HepG2 (cell line): ENCODE measurements around the gene ARL15. TPM values are rescaled to one million over a fixed set of nuclear protein-coding genes. Genes with fewer than 3 reads are reported as not detected.

Source experiments
- ATAC-seq: fragments of 200-7000 bp; cut with Tn5 transposase; 3 replicates; pipeline ENCODE4 v1.9.1; 2020; ENCODE audit warnings: mild to moderate bottlenecking, moderate library complexity
- BruUV-seq: library from RNA; stranded (reverse); fragments of 400-500 nt; replicated peaks from 2 replicates; lab custom pipeline; 2021; lab: Mats Ljungman, UMichigan
- CTCF ChIA-PET: fragments of 300-600 bp; formaldehyde crosslinking; extraction: SDS; loops from one replicate; lab custom pipeline; 2021; ENCODE audit warnings: low total read pairs, inconsistent platforms, low intra/inter-chr PET ratio; lab: Yijun Ruan, JAX
- POLR2A ChIA-PET: fragments of 350-600 bp; sonication (Branson Sonifier 250); formaldehyde crosslinking; loops from one replicate; lab custom pipeline; 2020; ENCODE audit warnings: antibody characterized with exemption, inconsistent platforms; lab: Yijun Ruan, JAX
- DNase-seq: peaks from one replicate; pipeline ENCODE4 v3.0.0-alpha.2; 2015; ENCODE audit warnings: low spot score
- FAIRE-seq: peaks from 3 replicates; lab custom pipeline; 2011; peaks lifted over from hg19 to GRCh38; lab: Jason Lieb, UNC
- H2AFZ ChIP-seq: one replicate; pipeline ENCODE4 v1.6.1; 2011; ENCODE audit warnings: low read length, inconsistent platforms
- H3K27ac ChIP-seq: fragments of 300-600 bp; 3 replicates; pipeline ENCODE4 v1.8.0; 2011; ENCODE audit warnings: mixed run types, mild to moderate bottlenecking, mixed read lengths, low read length, inconsistent platforms; ENCODE audit not compliant: insufficient read depth; ENCODE audit errors: extremely low read length
- H3K27me3 ChIP-seq, 2 experiments: fragments of 200-600 bp in 1 of 2; 2 replicates in 1 of 2; 3 replicates in 1 of 2; pipeline versions ENCODE4 v1.6.0 to v1.8.0; 2011; ENCODE audit warnings: low read length in 2 of 2, mild to moderate bottlenecking in 2 of 2, moderate library complexity in 2 of 2, inconsistent platforms in 1 of 2; ENCODE audit not compliant: insufficient read depth in 2 of 2, control insufficient read depth in 1 of 2
- H3K36me3 ChIP-seq, 2 experiments: fragments of 200-600 bp in 1 of 2; replicated peaks in 1 of 2; 2 replicates in 1 of 2; 3 replicates in 1 of 2; pipeline versions ENCODE4 v1.5.1 to v1.8.0; 2011; ENCODE audit warnings: low read length in 2 of 2, inconsistent platforms in 1 of 2; ENCODE audit not compliant: insufficient read depth in 2 of 2, control insufficient read depth in 1 of 2
- H3K4me1 ChIP-seq: 2 replicates; pipeline ENCODE4 v1.5.1; 2012; ENCODE audit warnings: low read length, inconsistent platforms; ENCODE audit not compliant: insufficient read depth
- H3K4me2 ChIP-seq: 2 replicates; pipeline ENCODE4 v1.6.0; 2011; ENCODE audit warnings: low read depth, low read length, inconsistent platforms
- H3K4me3 ChIP-seq, 3 experiments: fragments of 200-600 bp in 1 of 3; sonication (generic), shearing (Covaris generic) in 1 of 3; replicated peaks in 1 of 3; 2 replicates each; pipeline ENCODE4 v1.5.1; 2011 to 2016; ENCODE audit warnings: low read length in 3 of 3, inconsistent platforms in 2 of 3, low read depth in 2 of 3, mild to moderate bottlenecking in 2 of 3, control low read depth in 1 of 3, mixed read lengths in 1 of 3; ENCODE audit not compliant: insufficient read depth in 1 of 3
- H3K79me2 ChIP-seq: one replicate; pipeline ENCODE4 v1.6.1; 2011; ENCODE audit warnings: low read length, inconsistent platforms; ENCODE audit not compliant: insufficient read depth
- H3K9ac ChIP-seq: 2 replicates; pipeline ENCODE4 v1.6.0; 2011; ENCODE audit warnings: mild to moderate bottlenecking, low read depth, low read length, inconsistent platforms; ENCODE audit not compliant: insufficient read depth
- H3K9me3 ChIP-seq: 2 replicates; pipeline ENCODE4 v1.5.1; 2012; ENCODE audit warnings: mild to moderate bottlenecking, low read length
- H4K20me1 ChIP-seq: 2 replicates; pipeline ENCODE4 v1.6.0; 2011; ENCODE audit warnings: inconsistent platforms, mild to moderate bottlenecking, low read length, moderate library complexity; ENCODE audit not compliant: insufficient read depth
- CREB3 ChIP-seq: sonication (generic); formaldehyde crosslinking; IDR thresholded peaks from 2 replicates; pipeline ENCODE4 v1.5.0; 2020; ENCODE audit warnings: missing genetic modification reagents
- GATA4 ChIP-seq: sonication (generic); IDR thresholded peaks from 2 replicates; pipeline ENCODE4 v1.6.1; 2016; ENCODE audit warnings: antibody characterized with exemption, low read depth, borderline replicate concordance
- HNF4G ChIP-seq, 2 experiments: sonication (generic) in 1 of 2; formaldehyde crosslinking in 1 of 2; IDR thresholded peaks; 2 replicates each; pipeline versions ENCODE4 v1.4.0 to v1.6.1; 2011 to 2020; ENCODE audit warnings: borderline replicate concordance in 2 of 2, low read depth in 2 of 2, mild to moderate bottlenecking in 2 of 2, low read length in 1 of 2, missing genetic modification reagents in 1 of 2, moderate library complexity in 1 of 2
- HOMEZ ChIP-seq: IDR thresholded peaks from 2 replicates; pipeline ENCODE4 v1.6.1; 2016; ENCODE audit warnings: low read depth
- JDP2 ChIP-seq: sonication (generic); formaldehyde crosslinking; IDR thresholded peaks from 2 replicates; pipeline ENCODE4 v1.8.1; 2022; ENCODE audit warnings: missing genetic modification reagents, borderline replicate concordance
- KAT7 ChIP-seq: IDR thresholded peaks from 2 replicates; pipeline ENCODE4 v1.6.1; 2018; ENCODE audit warnings: borderline replicate concordance, missing compliant biosample characterization
- MEF2D ChIP-seq: sonication (generic); formaldehyde crosslinking; IDR thresholded peaks from 2 replicates; pipeline ENCODE4 v1.5.1; 2020; ENCODE audit warnings: mild to moderate bottlenecking, missing genetic modification reagents
- NFATC3 ChIP-seq: sonication (generic); formaldehyde crosslinking; IDR thresholded peaks from 2 replicates; pipeline ENCODE4 v1.5.1; 2020; ENCODE audit warnings: mild to moderate bottlenecking, missing genetic modification reagents
- REL ChIP-seq: sonication (generic); formaldehyde crosslinking; conservative IDR thresholded peaks from 2 replicates; pipeline ENCODE4 v1.8.0; 2022; ENCODE audit warnings: mild to moderate bottlenecking, missing genetic modification reagents, moderate library complexity
- RFX3 ChIP-seq: IDR thresholded peaks from 2 replicates; pipeline ENCODE4 v1.6.1; 2016; ENCODE audit warnings: missing biosample characterization, missing genetic modification reagents
- RNF2 ChIP-seq: fragments of 450-650 bp; conservative IDR thresholded peaks from 2 replicates; pipeline ENCODE4 v1.6.1; 2016; ENCODE audit warnings: low read depth
- SCMH1 ChIP-seq: sonication (generic); formaldehyde crosslinking; IDR thresholded peaks from 2 replicates; pipeline ENCODE4 v1.9.0; 2021; ENCODE audit warnings: missing genetic modification reagents, mild to moderate bottlenecking, borderline replicate concordance
- SETDB1 ChIP-seq: sonication (generic); formaldehyde crosslinking; IDR thresholded peaks from 2 replicates; pipeline ENCODE4 v1.5.1; 2020; ENCODE audit warnings: missing genetic modification reagents, mild to moderate bottlenecking, borderline replicate concordance
- SNAI1 ChIP-seq: sonication (generic); formaldehyde crosslinking; IDR thresholded peaks from 2 replicates; pipeline ENCODE4 v1.5.0; 2020; ENCODE audit warnings: mild to moderate bottlenecking, missing genetic modification reagents, borderline replicate concordance
- SRSF9 ChIP-seq: fragments of 200-400 bp; formaldehyde crosslinking; IDR thresholded peaks from 2 replicates; pipeline ENCODE4 v1.6.1; 2018; ENCODE audit warnings: borderline replicate concordance, mild to moderate bottlenecking, low read depth, low read length; ENCODE audit not compliant: insufficient read depth, poor library complexity, severe bottlenecking
- THAP7 ChIP-seq: sonication (generic); formaldehyde crosslinking; IDR thresholded peaks from 2 replicates; pipeline ENCODE4 v1.8.1; 2023; ENCODE audit warnings: mild to moderate bottlenecking, missing genetic modification reagents
- YEATS4 ChIP-seq: sonication (generic); formaldehyde crosslinking; IDR thresholded peaks from 2 replicates; pipeline ENCODE4 v1.4.0; 2020; ENCODE audit warnings: missing genetic modification reagents, borderline replicate concordance
- ZBTB3 ChIP-seq: sonication (generic); formaldehyde crosslinking; IDR thresholded peaks from 2 replicates; pipeline ENCODE4 v1.4.0; 2020; ENCODE audit warnings: low read depth, mild to moderate bottlenecking, moderate library complexity, missing genetic modification reagents, borderline replicate concordance
- ZFAT ChIP-seq: sonication (generic); formaldehyde crosslinking; conservative IDR thresholded peaks from 2 replicates; pipeline ENCODE4 v1.8.1; 2023; ENCODE audit warnings: missing genetic modification reagents, inconsistent platforms
- ZNF282 ChIP-seq: fragments of 450-650 bp; IDR thresholded peaks from 2 replicates; pipeline ENCODE4 v1.6.1; 2018; ENCODE audit not compliant: partially characterized antibody
- ZNF331 ChIP-seq: sonication (generic); formaldehyde crosslinking; IDR thresholded peaks from 2 replicates; pipeline ENCODE4 v1.4.0; 2020; ENCODE audit warnings: missing genetic modification reagents
- ZNF335 ChIP-seq: sonication (generic); formaldehyde crosslinking; IDR thresholded peaks from 2 replicates; pipeline ENCODE4 v1.4.0; 2020; ENCODE audit warnings: missing genetic modification reagents
- ZNF383 ChIP-seq: sonication (generic); formaldehyde crosslinking; IDR thresholded peaks from 2 replicates; pipeline ENCODE4 v1.4.0; 2020; ENCODE audit warnings: missing genetic modification reagents, mild to moderate bottlenecking, borderline replicate concordance
- ZSCAN21 ChIP-seq: sonication (generic); formaldehyde crosslinking; IDR thresholded peaks from 2 replicates; pipeline ENCODE4 v1.8.0; 2022; ENCODE audit warnings: mild to moderate bottlenecking, missing genetic modification reagents, moderate library complexity, borderline replicate concordance
- WGBS: methylation state at CpG from one replicate; pipeline ENCODE4 v1.1.6; 2017; ENCODE audit warnings: low lambda C conversion rate; 5-methylcytosine and 5-hydroxymethylcytosine counted together
- in situ Hi-C: cut with HindIII; loops from 2 replicates; pipeline ENCODE4 v1.10.0; 2017; ENCODE audit warnings: low pct_unique_long_range_greater_than_20kb; ENCODE audit not compliant: extremely low pct_ligation_motif_present
- intact Hi-C: fragments of 100-400 bp; cut with micrococcal nuclease; formaldehyde crosslinking; loops from one replicate; pipeline ENCODE4 v1.10.0; 2022; ENCODE audit not compliant: unreplicated experiment
- polyA plus RNA-seq, 8 experiments: library from polyadenylated mRNA; depleted of rRNA in 3 of 8; stranded (reverse) in 7 of 8; unstranded in 1 of 8; fragments of >200 nt; fragmentation: Illumina TruSeq in 4 of 8; extraction: Trizol in 4 of 8; gene quantifications; 2 replicates each; pipeline versions ENCODE4 v1.2.1 to v1.2.3, GENCODE V29; 2011 to 2016; ENCODE audit warnings: low read depth in 4 of 8, missing spikeins in 1 of 8, mixed read lengths in 1 of 8; ENCODE audit not compliant: insufficient read depth in 1 of 8
- total RNA-seq, 5 experiments: library from RNA; depleted of rRNA; stranded (reverse); fragments of >200 nt; fragmentation: Illumina TruSeq; extraction: Trizol; gene quantifications; 2 replicates each; pipeline ENCODE4 v1.2.3, GENCODE V29; 2016; ENCODE audit warnings: low read depth in 1 of 5

The ARL15 gene
- total and polyA plus RNA-seq, 2 of the 13 experiments (the other 11 are each of a cell fraction or from before 2014, with no cell fraction given): 2.5 to 7.7 TPM

GRCh38 chr5:53893626-53894025 is 416.7 kb downstream of the ARL15 start (continued):
- no peak for TF ChIP-seq ZSCAN21
- TF ChIP-seq GATA4: no peak
- no peak for TF ChIP-seq ZFAT (CRISPR knock-in tag)
- no peak for TF ChIP-seq SRSF9
- TF ChIP-seq MEF2D (CRISPR knock-in tag): no peak
- TF ChIP-seq YEATS4 (CRISPR knock-in tag): no peak
- TF ChIP-seq ZNF335 (CRISPR knock-in tag): no peak
- no peak for TF ChIP-seq SNAI1 (CRISPR knock-in tag)
- no peak for TF ChIP-seq HNF4G (IDR thresholded peaks at IDR 0.05; ENCODE audit: borderline replicate concordance, low read depth, low read length)
- TF ChIP-seq HNF4G (CRISPR knock-in tag; IDR thresholded peaks at IDR 0.05; ENCODE audit: borderline replicate concordance, low read depth): no peak
- no peak for TF ChIP-seq ZNF383

GRCh38 chr5:53892224-53892623 is 418.1 kb downstream of the ARL15 start:
- Histone ChIP-seq H3K27ac (no peak overlapping the region), H3K9me3 (no peaks in the 10 kb centered on the region), H3K36me3 (no peaks in the 10 kb centered on the region), H3K27me3 (no peaks in the 10 kb centered on the region), H2AFZ (no peak overlapping the region), H3K79me2 (no peaks in the 10 kb centered on the region), H3K4me2 (no peak overlapping the region), H3K9ac (no peak overlapping the region), H4K20me1 (no peaks in the 10 kb centered on the region), H3K4me3 (no peak overlapping the region), H3K4me1 (no peaks in the 10 kb centered on the region)
- no peak for FAIRE-seq
- 67% methylated on average over 1 of the region's 1 CpG for WGBS
- ATAC-seq: no peak
- in situ Hi-C loops: no loop called here
- BruUV-seq: no TSS peak
- no peak for DNase-seq
- ChIA-PET CTCF (no interaction called here), POLR2A (no interaction called here)
- intact Hi-C loops: no loop called here
- TF ChIP-seq ZNF282: no peak
- no peak for TF ChIP-seq RFX3 (CRISPR knock-in tag)
- no peak for TF ChIP-seq REL (CRISPR knock-in tag)
- no peak for TF ChIP-seq NFATC3 (CRISPR knock-in tag)
- TF ChIP-seq THAP7 (CRISPR knock-in tag): no peak
- no peak for TF ChIP-seq SCMH1 (CRISPR knock-in tag)
- no peak for TF ChIP-seq CREB3 (CRISPR knock-in tag)
- TF ChIP-seq SETDB1 (CRISPR knock-in tag): no peak
- TF ChIP-seq RNF2: no peak
- no peak for TF ChIP-seq ZNF331 (CRISPR knock-in tag)
- no peak for TF ChIP-seq JDP2 (CRISPR knock-in tag)
- TF ChIP-seq ZBTB3 (CRISPR knock-in tag): no peak
- no peak for TF ChIP-seq KAT7 (CRISPR knock-in tag)
- no peak for TF ChIP-seq HOMEZ
